Measurements from ENCODE around the gene C1QL4.
A peak's percentile ranks its signal among the peaks of the same experiment; 100 is the strongest.

C1QL4 gene

DNA sequence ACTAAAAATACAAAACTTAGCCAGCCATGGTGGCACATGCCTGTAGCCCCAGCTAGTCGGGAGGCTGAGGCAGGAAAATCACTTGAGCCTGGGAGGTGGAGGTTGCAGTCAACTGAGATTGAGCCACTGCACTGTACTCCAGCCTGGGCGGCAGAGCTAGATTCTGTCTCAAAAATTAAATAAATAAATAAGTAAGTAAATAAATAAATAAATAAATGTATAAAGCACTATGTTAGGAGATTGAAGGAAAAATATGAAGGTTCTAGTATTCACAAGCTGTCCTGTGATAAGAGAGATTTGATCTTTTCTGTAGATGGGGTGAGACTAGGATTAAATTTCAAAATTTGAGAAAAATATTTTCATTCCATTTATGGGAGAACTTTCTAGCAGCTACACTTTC lies 15.4 kb upstream of the C1QL4 start:
- H3K27ac Mint-ChIP-seq, result no peak overlapping the region
- no peak overlapping the region for H3K4me3 Mint-ChIP-seq
- H3K36me3 Mint-ChIP-seq (ENCODE audit: low read depth), result no peaks in the 10 kb centered on the region
- no peaks in the 10 kb centered on the region for H3K9me3 Mint-ChIP-seq
- TF ChIP-seq, protein P1, sequence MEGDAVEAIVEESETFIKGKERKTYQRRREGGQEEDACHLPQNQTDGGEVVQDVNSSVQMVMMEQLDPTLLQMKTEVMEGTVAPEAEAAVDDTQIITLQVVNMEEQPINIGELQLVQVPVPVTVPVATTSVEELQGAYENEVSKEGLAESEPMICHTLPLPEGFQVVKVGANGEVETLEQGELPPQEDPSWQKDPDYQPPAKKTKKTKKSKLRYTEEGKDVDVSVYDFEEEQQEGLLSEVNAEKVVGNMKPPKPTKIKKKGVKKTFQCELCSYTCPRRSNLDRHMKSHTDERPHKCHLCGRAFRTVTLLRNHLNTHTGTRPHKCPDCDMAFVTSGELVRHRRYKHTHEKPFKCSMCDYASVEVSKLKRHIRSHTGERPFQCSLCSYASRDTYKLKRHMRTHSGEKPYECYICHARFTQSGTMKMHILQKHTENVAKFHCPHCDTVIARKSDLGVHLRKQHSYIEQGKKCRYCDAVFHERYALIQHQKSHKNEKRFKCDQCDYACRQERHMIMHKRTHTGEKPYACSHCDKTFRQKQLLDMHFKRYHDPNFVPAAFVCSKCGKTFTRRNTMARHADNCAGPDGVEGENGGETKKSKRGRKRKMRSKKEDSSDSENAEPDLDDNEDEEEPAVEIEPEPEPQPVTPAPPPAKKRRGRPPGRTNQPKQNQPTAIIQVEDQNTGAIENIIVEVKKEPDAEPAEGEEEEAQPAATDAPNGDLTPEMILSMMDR (IDR thresholded peaks at IDR 0.05), result no peak
- no peak for DNase-seq
- peaks cover 85% of the 10 kb centered on the region for H3K27me3 Mint-ChIP-seq (ENCODE audit: low read depth, poor library complexity)
- peaks cover 10% of the 10 kb centered on the region for H3K4me1 Mint-ChIP-seq

DNA sequence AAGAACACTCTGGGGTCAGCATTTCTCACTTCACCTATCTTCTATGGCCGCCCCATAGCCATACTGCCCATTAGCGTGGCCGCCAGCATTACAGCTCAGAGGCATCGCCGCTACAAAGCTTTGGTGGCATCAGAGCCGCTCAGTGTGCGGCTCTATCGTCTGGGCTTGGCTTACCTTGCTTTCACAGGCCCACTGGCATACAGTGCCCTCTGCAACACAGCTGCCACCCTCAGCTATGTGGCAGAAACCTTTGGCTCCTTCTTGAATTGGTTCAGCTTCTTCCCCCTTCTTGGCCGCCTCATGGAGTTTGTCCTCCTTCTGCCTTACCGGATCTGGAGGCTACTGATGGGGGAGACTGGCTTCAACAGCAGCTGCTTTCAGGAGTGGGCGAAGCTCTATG lies 12.3 kb upstream of the C1QL4 start:
- peak overlapping the region; percentile 28 for H3K4me3 Mint-ChIP-seq
- no peaks in the 10 kb centered on the region for H3K36me3 Mint-ChIP-seq (ENCODE audit: low read depth)
- TF ChIP-seq, protein P1 (IDR thresholded peaks at IDR 0.05), result no peak
- no peaks in the 10 kb centered on the region for H3K9me3 Mint-ChIP-seq
- DNase-seq, result no peak
- peaks cover 36% of the 10 kb centered on the region for H3K4me1 Mint-ChIP-seq
- peaks cover 98% of the 10 kb centered on the region for H3K27me3 Mint-ChIP-seq (ENCODE audit: low read depth, poor library complexity)
- H3K27ac Mint-ChIP-seq, result no peak overlapping the region

DNA sequence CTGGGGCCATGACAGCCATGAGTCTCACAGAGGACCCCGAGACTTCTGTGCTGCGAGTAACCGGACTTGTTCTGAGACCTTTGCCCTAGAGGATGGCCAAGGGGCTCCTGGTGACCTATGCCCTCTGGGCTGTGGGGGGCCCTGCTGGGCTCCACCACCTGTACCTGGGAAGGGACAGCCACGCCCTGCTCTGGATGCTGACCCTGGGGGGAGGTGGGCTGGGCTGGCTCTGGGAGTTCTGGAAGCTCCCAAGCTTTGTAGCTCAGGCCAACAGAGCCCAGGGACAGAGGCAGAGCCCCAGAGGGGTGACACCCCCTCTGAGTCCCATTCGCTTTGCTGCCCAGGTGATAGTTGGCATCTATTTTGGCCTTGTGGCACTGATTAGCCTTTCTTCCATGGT lies 11.8 kb upstream of the C1QL4 start:
- Mint-ChIP-seq H3K4me3 (peak overlapping the region; percentile 28), H3K27me3 (ENCODE audit: low read depth, poor library complexity) (peaks cover 98% of the 10 kb centered on the region), H3K9me3 (no peaks in the 10 kb centered on the region), H3K27ac (no peak overlapping the region), H3K4me1 (peaks cover 41% of the 10 kb centered on the region), H3K36me3 (ENCODE audit: low read depth) (no peaks in the 10 kb centered on the region)
- no peak for DNase-seq
- TF ChIP-seq, protein P1 (IDR thresholded peaks at IDR 0.05), result no peak

DNA sequence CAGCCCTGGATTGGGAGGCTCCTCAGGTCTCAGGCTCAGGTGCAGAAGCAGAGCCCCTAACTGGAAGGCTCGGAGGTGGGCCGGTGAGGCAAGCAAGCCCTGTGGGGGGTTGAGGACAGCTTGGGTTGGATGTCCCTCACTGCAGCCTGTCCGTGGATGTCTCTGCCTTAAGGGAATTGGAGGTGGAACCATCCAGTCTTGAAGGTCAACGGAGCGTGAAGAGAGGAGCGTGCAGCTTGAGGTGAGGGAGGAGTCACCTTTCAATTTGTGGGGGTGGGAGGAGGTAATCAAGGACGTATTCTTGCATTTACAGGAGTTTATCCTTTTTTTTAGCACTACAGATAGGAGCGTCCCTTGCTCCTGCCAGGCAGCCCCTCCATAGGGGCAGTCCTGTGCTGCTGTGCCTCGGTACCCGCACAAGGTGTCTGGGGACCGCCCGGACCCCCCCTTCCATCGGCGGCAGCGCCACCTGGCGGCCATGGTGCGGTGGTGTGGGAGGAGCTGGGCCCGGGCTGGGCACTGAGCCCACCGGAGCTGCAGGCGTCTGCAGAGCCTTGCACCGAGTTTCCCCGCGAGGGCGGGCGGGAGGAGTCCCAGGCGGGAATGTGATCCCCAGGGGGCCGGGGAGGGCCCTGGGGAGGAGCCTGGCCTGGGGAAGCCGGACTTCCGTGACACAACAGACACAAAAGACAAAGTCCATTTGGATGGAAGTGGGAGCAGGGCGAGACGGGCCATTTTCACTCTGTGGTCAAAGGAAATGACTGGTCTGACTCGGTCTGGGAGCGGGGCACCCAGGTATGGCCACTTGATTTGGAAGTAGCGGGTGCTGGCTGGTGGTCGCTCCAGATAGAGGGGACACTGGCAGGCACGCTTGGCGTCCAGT lies 10.6 kb upstream of the C1QL4 start:
- Mint-ChIP-seq H3K27ac (no peak overlapping the region), H3K36me3 (ENCODE audit: low read depth) (no peaks in the 10 kb centered on the region), H3K4me3 (peak overlapping the region; percentile 78), H3K4me1 (peaks cover 51% of the 10 kb centered on the region), H3K27me3 (ENCODE audit: low read depth, poor library complexity) (peaks cover 92% of the 10 kb centered on the region), H3K9me3 (no peaks in the 10 kb centered on the region)
- TF ChIP-seq, protein P1 (IDR thresholded peaks at IDR 0.05), result peak; percentile 98
- peak; percentile 90 for DNase-seq

DNA sequence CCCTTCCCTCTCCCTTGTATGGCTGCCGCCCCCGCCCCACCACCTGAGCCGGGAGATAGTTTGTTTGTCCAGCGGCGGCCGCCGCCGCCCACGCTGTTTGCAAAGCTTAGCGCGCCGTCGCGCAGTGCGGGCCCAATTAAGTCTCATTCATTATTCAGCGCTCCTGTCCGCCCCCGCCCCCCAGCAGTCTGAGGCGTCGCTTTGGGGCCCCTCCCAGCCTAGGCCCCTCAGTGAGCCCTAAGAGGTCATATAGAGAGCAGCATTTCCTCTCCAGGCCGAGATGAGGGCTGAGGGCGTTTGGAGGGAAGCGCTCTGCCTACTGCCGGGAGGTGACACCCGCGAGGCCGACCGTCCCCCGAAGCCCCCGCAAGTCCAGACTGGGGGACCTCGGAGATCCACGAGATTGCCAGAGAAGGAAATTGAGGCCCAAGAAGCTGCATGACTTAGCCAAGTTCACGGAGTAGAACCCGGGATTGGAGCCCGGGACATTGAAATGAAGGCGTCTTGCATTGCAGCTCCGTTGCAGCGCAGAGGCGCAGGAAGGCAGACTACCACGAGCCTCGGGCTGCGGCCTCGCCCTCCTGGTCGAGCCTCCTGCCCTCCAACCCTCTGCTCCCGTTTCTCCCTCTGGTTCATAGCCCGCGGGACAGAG lies 9.8 kb upstream of the C1QL4 start, which contains the start of gene DNAJC22:
DNAJC22 (plus strand) TSS at position 230 of the 652 bp plus-strand sequence. CDS start 1,985 bp downstream, outside the sequence.
- H3K27ac Mint-ChIP-seq, result no peak within 1 kb of the TSS
- TF ChIP-seq, protein P1 (IDR thresholded peaks at IDR 0.05), result no peak
- H3K4me3 Mint-ChIP-seq, result peak within 1 kb of the TSS; percentile 78
- H3K9me3 Mint-ChIP-seq, result no peaks in the 10 kb centered on the region
- no peaks in the 10 kb centered on the region for H3K36me3 Mint-ChIP-seq (ENCODE audit: low read depth)
- H3K27me3 Mint-ChIP-seq (ENCODE audit: low read depth, poor library complexity), result peaks cover 88% of the 10 kb centered on the region
- H3K4me1 Mint-ChIP-seq, result peaks cover 51% of the 10 kb centered on the region
- DNase-seq, result peak; percentile 60
